H1 (cell line): ENCODE measurements around the gene PGGHG. TPM values are rescaled to one million over a fixed set of nuclear protein-coding genes. Genes with fewer than 3 reads are reported as not detected.

Experiments used
- CHD2 ChIP-seq: IDR thresholded peaks from 2 replicates; pipeline ENCODE4 v1.6.1; 2012; ENCODE audit warnings: low read length, improper control_type of control experiment
- CHD7 ChIP-seq: fragments of 300-600 bp; sonication (generic); IDR thresholded peaks from 2 replicates; pipeline ENCODE4 v1.7.1; 2012; ENCODE audit warnings: low read length, moderate library complexity, mild to moderate bottlenecking, inconsistent platforms; ENCODE audit not compliant: insufficient replicate concordance
- KDM1A ChIP-seq: fragments of 200-600, 300-600 bp; sonication (generic); IDR thresholded peaks from 2 replicates; pipeline ENCODE4 v1.7.1; 2016; ENCODE audit warnings: mild to moderate bottlenecking, low read length, borderline replicate concordance
- MAFK ChIP-seq: IDR thresholded peaks from 2 replicates; pipeline ENCODE4 v1.6.1; 2012; ENCODE audit warnings: low read depth, mild to moderate bottlenecking, improper control_type of control experiment, low read length
- POLR2A ChIP-seq, 2 experiments: IDR thresholded peaks; 1 replicate in 1 of 2; 2 replicates in 1 of 2; pipeline ENCODE4 v1.6.1; 2011; ENCODE audit warnings: low read depth in 2 of 2, low read length in 2 of 2, mild to moderate bottlenecking in 2 of 2; ENCODE audit errors: control extremely low read depth in 1 of 2
- SIRT6 ChIP-seq: IDR thresholded peaks from one replicate; pipeline ENCODE4 v1.7.1; 2012; ENCODE audit warnings: low read length, inconsistent platforms
- polyA plus RNA-seq, 7 experiments: library from polyadenylated mRNA; depleted of rRNA in 3 of 7; stranded (reverse) in 5 of 7; unstranded in 2 of 7; fragments of >200 nt in 5 of 7; fragments of 200-250 nt in 2 of 7; gene quantifications; 1 replicate in 5 of 7; 2 replicates in 1 of 7; 4 replicates in 1 of 7; pipeline versions ENCODE4 v1.2.1 to v1.2.3, GENCODE V29; 2011 to 2013; ENCODE audit warnings: missing spikeins in 2 of 7, mixed read lengths in 2 of 7
- total RNA-seq: library from RNA; stranded (reverse); fragmentation: NEBNext Ultra II Directional; extraction: Animal tissue kit (Norgen Biotek cat#: 25700); gene quantifications from 2 replicates; pipeline ENCODE4 v1.2.1, GENCODE V29; 2021

Gene PGGHG
- total and polyA plus RNA-seq, 2 of the 8 experiments (the other 6 are each of a cell fraction or from before 2014, with no cell fraction given) = 34.8 to 60.7 TPM

- TF ChIP-seq CHD7 = no peak
- no peak for TF ChIP-seq MAFK
- no peak for TF ChIP-seq POLR2A (IDR thresholded peaks at IDR 0.05; ENCODE audit: control extremely low read depth in 1 of 2, low read depth in 2 of 2, low read length in 2 of 2)
- TF ChIP-seq SIRT6 = no peak
- TF ChIP-seq CHD2 = no peak
- no peak for TF ChIP-seq KDM1A
These were observed 28.0 kb downstream of the PGGHG start (continued) for GRCh38 chr11:316891-317301.
